GM19351 (cell line): ENCODE results near the gene C9orf72.

Experiments
- ATAC-seq: cut with Tn5 transposase; IDR thresholded peaks from one replicate; pipeline ENCODE4 v1.9.1; 2021; ENCODE audit warnings: mild to moderate bottlenecking, moderate library complexity; ENCODE audit not compliant: unreplicated experiment

Gene C9orf72

GRCh38 chr9:27540502-27540901 lies 32.8 kb downstream of the C9orf72 start:
- ATAC-seq = no peak

- ATAC-seq = peak; percentile 36
Observed at GRCh38 chr9:27539479-27540441, 33.5 kb downstream of the C9orf72 start.

GRCh38 chr9:27538647-27539046 lies 34.6 kb downstream of the C9orf72 start:
- no peak for ATAC-seq

GRCh38 chr9:27537756-27538155 lies 35.5 kb downstream of the C9orf72 start:
- ATAC-seq = no peak

- ATAC-seq = no peak
Observed at GRCh38 chr9:27537027-27537435, 36.2 kb downstream of the C9orf72 start.

GRCh38 chr9:27536168-27536567 lies 37.1 kb downstream of the C9orf72 start:
- ATAC-seq = no peak

GRCh38 chr9:27535701-27536118 lies 37.6 kb downstream of the C9orf72 start:
- ATAC-seq = peak; percentile 90

GRCh38 chr9:27534658-27535209 lies 38.5 kb downstream of the C9orf72 start:
- no peak for ATAC-seq

GRCh38 chr9:27534131-27534530 lies 39.1 kb downstream of the C9orf72 start:
- no peak for ATAC-seq

- ATAC-seq = no peak
Observed at GRCh38 chr9:27533311-27533710, 40.0 kb downstream of the C9orf72 start.

GRCh38 chr9:27532046-27532445 lies 41.2 kb downstream of the C9orf72 start:
- no peak for ATAC-seq

- ATAC-seq = no peak
Observed at GRCh38 chr9:27530915-27531755, 42.1 kb downstream of the C9orf72 start.

GRCh38 chr9:27529316-27530278 lies 43.7 kb downstream of the C9orf72 start, which contains the start of gene MOB3B:
Gene MOB3B, minus strand, starts transcription at chr9:27529814. Its CDS starts 74,264 bp downstream, at chr9:27455550.
- ATAC-seq = peak; percentile 78

- peak; percentile 32 for ATAC-seq
Observed at GRCh38 chr9:27528886-27529315, 44.4 kb downstream of the C9orf72 start.

- peak; percentile 49 for ATAC-seq
Observed at GRCh38 chr9:27528076-27528885, 45.0 kb downstream of the C9orf72 start.

- no peak for ATAC-seq
Observed at GRCh38 chr9:27527702-27528075, 45.6 kb downstream of the C9orf72 start.

GRCh38 chr9:27524236-27524635 lies 49.0 kb downstream of the C9orf72 start, which contains the start of gene IFNK:
Gene IFNK, plus strand, starts transcription at chr9:27524290. Its CDS starts 47 bp downstream, at chr9:27524337.
- no peak for ATAC-seq

GRCh38 chr9:27523141-27523540 lies 50.1 kb downstream of the C9orf72 start:
- no peak for ATAC-seq

GRCh38 chr9:27520986-27521385 lies 52.3 kb downstream of the C9orf72 start:
- no peak for ATAC-seq
